Right renal cortex interstitium (tissue), 3 donors: ENCODE data around the gene FOXL3. TPM values are rescaled to one million over a fixed set of nuclear protein-coding genes. Genes with fewer than 3 reads are reported as not detected.

ENCODE experiments used
- DNase-seq, 3 donors: peaks; one replicate each; pipeline ENCODE4 v3.0.0-alpha.2; 2013; ENCODE audit warnings: low read depth in 3 of 3, low spot score in 2 of 3
- polyA plus RNA-seq, 3 donors: library from polyadenylated mRNA; unstranded; fragments of 120-200 nt; gene quantifications; one replicate each; pipeline ENCODE4 v1.2.1, GENCODE V29; 2013; ENCODE audit not compliant: insufficient read length in 3 of 3

FOXL3 gene
- polyA plus RNA-seq, 3 donors = not detected

DNA sequence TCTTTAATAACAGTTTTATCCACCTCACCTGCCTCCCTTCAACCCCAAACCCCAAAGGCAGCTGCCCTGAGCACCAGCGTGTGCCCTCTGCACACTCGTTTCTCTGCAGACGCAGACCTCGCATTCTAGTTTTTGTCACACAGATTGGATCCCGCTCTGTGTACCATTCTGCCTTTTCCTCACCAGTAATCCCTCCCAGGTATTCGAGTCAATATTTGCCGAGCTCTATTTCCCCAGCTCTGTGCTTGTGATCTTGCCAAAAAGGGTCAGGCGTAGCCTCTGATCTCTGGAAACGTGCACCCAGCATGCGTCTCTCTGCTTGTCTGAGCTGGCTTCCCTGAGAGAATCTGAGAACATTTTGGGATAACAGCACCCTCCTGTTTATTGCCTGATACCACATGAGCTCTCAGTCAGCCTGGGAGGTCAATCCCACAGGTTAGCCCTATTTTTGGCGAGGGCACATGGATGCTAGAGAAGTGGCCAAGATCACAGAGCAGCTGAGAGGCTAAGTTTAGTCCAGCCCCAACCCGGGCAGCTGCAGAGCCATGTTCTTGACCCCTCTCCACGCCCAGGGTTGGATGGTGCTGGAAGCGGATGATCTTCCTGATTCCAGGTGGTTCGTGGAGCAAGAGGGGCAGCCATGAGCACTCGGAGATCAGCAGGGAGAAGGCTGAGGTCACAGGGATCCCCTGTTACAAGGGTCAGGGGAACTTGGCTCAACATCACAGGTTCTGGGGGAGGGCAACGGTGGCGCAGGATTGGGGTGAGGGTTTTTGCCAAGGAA lies 29.1 kb downstream of the FOXL3 start:
- no peak for DNase-seq

DNA sequence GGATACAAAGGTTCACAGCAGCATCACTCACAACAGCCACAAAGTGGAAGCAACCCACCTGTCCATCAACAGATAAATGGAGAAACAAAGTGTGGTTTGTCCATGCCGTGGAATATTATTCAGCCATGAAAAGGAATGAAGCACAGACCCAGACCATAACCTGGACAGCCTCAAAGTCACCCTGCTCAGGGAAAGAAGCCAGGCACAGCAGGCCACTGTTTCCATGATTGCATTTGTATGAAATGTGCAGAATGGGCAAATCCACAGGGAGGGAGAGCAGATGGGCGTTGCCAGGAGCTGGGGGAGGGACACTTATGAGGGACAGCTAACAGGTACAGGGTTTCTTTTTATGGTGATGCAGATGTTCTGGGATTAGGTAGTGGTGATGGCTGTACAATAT lies 30.3 kb downstream of the FOXL3 start:
- no peak for DNase-seq

DNA sequence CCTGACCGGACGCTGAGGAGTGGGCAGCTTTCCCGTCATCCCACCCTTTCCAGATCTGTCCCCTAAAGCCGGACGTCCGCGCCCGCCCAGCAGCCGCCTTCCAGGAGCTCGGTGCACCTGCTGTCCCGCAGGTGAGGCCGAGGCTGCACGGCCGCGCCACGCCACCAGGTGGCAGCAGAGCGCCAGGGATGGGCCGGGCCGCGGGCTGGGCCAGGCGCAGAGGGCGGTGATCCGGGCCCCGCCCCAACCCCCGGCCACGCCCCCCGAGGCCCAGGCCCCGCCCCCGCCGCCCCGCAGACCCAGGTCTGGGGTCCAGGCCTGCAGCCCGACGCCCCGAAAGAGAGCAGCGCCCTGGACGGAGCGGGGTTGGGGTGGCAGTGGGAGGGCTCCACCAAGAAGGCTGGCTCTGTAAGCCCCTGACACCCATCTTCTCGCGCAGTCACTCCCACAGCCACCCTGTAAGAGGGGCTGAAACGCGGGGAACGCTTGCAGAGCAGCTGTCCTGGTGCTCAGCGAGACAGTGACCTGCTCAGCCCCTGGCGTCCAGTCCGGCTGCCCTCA lies 32.2 kb downstream of the FOXL3 start:
- peak in 1 of 3 donors; percentile 39 for DNase-seq

- no peak for DNase-seq
Measured at GRCh38 chr7:322708-323111, 32.7 kb downstream of the FOXL3 start.

DNA sequence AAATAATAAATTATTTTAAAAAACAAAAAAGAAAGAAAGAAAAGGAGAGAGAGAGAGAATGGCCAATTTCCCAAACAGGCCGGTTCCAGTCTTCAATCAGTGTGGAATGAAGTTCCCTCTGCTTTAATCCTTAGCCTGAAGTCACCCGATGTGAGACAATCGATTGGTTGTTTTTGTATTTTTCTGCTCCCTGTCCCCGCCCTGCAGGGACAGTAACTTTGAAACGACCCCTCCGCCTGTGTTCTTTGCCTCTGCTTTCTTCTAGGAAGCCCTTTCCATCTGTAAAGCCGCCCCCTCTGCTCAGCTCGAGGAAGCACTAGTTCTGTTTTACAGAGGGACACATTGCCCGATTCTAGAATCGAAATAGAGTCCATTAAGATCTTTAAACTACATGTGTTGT lies 33.4 kb downstream of the FOXL3 start:
- no peak for DNase-seq

DNA sequence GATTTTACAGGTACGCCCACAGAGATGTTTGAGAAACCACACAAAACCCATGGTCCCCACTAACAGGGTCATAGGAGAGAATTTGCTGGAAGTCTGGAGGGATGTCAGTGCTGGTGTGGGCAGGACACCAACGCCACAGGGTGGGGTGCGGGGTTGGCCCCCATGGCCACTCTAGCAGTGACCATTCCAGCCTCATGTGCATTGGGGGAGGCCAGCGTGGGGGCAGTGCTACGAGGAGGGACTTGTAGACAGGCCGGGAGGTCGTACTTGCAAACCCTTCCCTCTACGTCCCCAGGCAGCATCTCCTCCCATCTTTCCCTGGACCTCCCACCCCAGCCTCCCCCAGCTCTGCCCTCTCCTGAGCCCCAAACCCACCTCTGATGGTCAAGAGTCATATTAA lies 34.0 kb downstream of the FOXL3 start:
- no peak for DNase-seq

DNA sequence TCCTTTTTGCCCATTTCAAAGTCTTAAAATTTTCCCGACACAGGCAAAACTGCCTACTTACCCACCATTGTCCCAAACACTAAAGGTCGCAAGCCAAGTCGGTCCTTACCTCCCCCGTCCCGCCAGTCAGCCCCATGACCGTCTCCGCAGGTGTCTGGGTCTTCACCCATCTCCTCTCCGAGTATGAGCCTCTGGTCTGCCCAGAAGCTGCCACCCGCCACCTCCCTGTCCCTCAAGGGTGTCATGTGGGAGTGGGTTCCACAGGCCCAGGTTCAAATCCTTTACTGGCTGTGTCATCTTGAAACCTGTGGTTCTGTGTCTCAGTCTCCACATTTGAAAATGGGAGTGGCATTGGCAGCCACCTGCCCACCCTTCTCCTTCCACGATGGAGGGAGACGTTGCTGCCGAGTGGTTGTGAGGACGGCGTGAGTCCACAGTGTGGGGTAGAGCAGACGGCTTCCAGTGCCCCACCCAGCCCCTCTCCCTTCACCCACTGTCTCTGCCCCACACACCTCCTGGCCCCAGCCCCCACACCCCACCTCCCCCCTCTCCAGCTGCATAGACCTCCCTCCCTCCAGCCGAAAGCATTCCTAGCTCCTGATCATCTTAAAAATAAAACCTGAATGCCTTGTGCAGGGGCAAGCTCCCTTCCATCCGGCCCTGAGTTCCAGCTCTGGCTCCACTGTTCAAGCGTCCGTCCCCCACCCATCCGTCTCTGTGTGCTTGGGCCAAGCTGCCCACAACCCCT lies 35.3 kb downstream of the FOXL3 start:
- no peak for DNase-seq

- no peak for DNase-seq
Measured at GRCh38 chr7:325811-326210, 35.8 kb downstream of the FOXL3 start.

- DNase-seq = no peak
Measured at GRCh38 chr7:326273-326672, 36.3 kb downstream of the FOXL3 start.

GRCh38 chr7:326809-327232 lies 36.9 kb downstream of the FOXL3 start:
- DNase-seq = peak in 2 of 3 donors; percentile 41 to 68

- no peak for DNase-seq
Measured at GRCh38 chr7:327233-327931, 37.4 kb downstream of the FOXL3 start.

- no peak for DNase-seq
Measured at GRCh38 chr7:327991-328702, 38.2 kb downstream of the FOXL3 start.

DNA sequence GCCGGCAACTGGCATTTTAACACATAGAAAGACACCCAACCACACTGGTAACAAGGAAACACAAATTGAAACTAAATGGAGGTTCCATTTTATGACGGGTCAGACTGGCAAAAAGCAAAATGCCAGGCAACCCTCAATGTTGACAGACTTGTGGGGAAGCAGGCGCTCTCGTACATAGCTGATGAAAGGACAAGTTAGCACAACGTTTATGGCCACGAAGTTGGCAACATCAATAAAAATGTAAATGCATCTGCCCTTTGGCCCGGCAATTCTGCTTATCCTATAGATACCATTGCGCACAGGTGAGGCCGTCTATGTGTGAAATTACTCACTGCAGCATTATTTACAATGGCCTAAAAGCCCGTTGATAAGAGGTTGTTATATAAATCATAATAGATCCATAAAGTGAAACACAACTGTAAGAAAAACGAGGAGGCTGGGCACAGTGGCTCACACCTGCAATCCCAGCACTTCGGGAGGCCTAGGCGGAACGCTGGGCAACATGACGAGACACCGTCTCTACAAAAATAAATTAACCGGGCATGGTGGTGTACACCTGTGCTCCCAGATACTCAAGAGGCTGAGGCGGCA lies 39.8 kb downstream of the FOXL3 start:
- no peak for DNase-seq

DNA sequence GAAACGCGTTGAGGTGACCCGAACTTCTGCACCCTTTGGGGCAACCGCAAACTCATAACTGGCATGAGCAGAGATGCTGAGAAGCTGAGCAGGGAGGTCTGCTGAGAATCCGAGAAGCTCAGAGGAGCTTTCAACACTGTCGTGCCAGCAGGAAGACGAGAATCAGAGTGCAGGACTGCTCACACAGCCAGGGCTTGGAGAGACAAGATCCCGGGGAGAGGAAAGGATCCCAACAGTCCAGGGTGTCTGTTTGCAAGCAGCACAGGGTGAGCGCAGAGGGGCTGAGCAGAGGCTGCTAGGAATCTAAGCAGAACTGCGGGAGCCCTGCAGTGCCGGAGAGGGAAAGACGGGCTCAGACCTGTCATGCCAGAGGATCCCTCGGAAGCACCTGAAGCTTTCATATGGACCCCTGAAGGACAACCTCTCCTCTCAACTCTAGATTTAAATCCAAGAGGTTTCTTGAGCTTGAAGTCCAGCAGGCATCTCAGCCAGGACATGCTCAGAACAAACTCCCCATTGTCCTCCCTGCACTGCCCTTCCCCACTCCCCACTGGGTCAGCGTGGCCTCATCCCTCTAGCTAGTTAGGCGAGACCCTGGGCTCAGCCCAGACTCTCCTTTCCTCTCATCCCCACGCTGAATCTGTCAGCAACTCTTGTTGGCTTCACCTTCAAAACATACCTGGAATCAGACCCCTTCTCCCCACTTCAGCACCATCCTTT lies 40.7 kb downstream of the FOXL3 start:
- no peak for DNase-seq

GRCh38 chr7:332020-332517 lies 42.1 kb downstream of the FOXL3 start:
- DNase-seq = no peak

DNA sequence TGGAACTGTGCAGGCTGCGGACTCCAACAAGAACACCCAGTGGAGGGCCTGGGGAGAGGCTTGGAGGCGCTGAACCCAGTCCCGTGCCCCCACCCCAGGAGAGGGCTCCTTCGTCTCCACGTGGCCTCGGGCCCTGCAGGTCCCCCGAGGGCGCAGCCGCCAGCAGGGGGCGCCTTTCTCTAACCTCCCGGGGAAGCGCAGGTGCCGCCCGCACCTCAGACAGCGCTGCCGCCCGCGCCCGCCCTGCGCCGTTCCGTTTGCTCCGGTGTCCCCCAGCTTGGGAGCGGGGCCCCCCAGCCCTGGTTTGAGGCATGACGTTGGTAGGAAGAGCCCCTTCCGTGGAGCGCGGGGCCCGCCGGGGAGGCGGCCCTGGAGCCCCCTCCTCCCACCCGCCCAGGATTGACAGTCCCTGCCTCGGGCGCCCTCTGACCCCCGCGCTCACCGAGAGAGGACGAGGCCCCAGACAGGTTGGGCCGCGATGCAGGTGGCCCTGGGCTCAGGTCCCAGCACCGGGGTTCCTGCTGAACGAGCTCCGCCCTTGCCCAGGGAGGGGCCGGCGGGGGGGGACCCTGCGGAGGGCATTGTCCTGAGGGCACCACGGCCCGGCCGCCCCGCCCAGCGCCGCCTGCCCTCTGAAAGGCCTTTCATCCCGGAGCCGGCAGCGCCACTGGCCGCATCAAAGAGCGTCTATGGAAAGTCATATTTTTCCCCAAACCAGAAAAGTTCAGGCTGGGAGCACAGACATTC lies 42.8 kb downstream of the FOXL3 start:
- DNase-seq = peak in 2 of 3 donors; percentile 44 to 59

GRCh38 chr7:333393-333764 lies 43.4 kb downstream of the FOXL3 start:
- DNase-seq = peak in 1 of 3 donors; percentile 54

DNA sequence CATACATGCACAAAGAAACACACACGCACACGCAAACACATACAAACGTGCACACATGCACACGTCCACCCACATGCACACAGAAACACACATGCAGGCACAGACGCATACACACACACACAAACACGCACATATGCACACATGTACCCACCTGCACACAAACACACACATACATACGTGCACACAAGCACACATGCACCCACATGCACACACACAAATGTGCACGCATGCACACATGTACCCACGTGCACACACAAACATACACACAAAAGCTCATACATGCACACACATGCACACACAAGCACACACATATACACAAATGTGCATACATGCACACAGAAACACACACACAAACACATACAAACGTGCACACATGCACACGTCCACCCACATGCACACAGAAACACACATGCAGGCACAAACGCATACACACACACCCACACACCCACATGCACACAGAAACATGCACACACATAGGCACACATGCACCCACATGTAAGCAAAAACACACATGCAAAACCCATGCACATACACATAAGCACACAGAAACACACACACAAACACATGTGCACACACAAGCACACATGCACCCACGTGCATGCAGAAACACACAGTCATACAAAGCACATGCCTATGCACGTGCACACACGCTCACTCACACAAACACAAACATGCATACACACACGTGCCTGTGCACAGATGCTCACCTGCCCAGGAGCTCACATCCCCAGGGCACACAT lies 44.8 kb downstream of the FOXL3 start:
- no peak for DNase-seq
